OCI-LY7 (cell line): ENCODE results near the gene PPIP5K2. TPM values are rescaled to one million over a fixed set of nuclear protein-coding genes. Genes with fewer than 3 reads are reported as not detected.

Experiments used
- BruUV-seq: library from RNA; stranded (reverse); fragments of 400-500 nt; replicated peaks from 2 replicates; lab custom pipeline; 2021; lab: Mats Ljungman, UMichigan
- CTCF ChIA-PET: fragments of 300-600 bp; sonication (Branson Sonifier 250); formaldehyde crosslinking; loops from one replicate; lab custom pipeline; 2022; ENCODE audit warnings: antibody characterized with exemption; ENCODE audit not compliant: unreplicated experiment; lab: Charles Lee
- POLR2A ChIA-PET: fragments of 300-600 bp; sonication (Branson Sonifier 250); formaldehyde crosslinking; loops from one replicate; lab custom pipeline; 2022; ENCODE audit warnings: antibody characterized with exemption; lab: Charles Lee
- DNase-seq: peaks from one replicate; pipeline ENCODE4 v3.0.0-alpha.2; 2015; ENCODE audit warnings: low spot score
- H2AFZ ChIP-seq: fragments of 200-600 bp; sonication (generic), shearing (Covaris generic); 2 replicates; pipeline ENCODE4 v1.6.1; 2014; ENCODE audit warnings: mild to moderate bottlenecking, antibody characterized with exemption, low read length, moderate library complexity
- H3K27ac ChIP-seq: fragments of 200-600 bp; sonication (generic); 2 replicates; pipeline ENCODE4 v1.5.1; 2014; ENCODE audit warnings: mixed run types, low read depth, mild to moderate bottlenecking, moderate library complexity, low read length, inconsistent platforms; ENCODE audit not compliant: poor library complexity, severe bottlenecking
- H3K36me3 ChIP-seq: fragments of 200-600 bp; sonication (generic); 2 replicates; pipeline ENCODE4 v1.6.1; 2014; ENCODE audit warnings: mild to moderate bottlenecking, antibody characterized with exemption, low read length, moderate library complexity, mixed read lengths; ENCODE audit not compliant: insufficient read depth
- H3K4me1 ChIP-seq: fragments of 200-600 bp; sonication (generic); 2 replicates; pipeline ENCODE4 v1.5.1; 2014; ENCODE audit warnings: mild to moderate bottlenecking, low read length; ENCODE audit not compliant: insufficient read depth, poor library complexity, severe bottlenecking
- H3K4me2 ChIP-seq: fragments of 200-600 bp; sonication (generic); 2 replicates; pipeline ENCODE4 v1.6.1; 2014; ENCODE audit warnings: mild to moderate bottlenecking, low read length
- H3K4me3 ChIP-seq: fragments of 200-600 bp; sonication (generic); 2 replicates; pipeline ENCODE4 v1.5.1; 2014; ENCODE audit warnings: mild to moderate bottlenecking, low read depth, low read length; ENCODE audit not compliant: poor library complexity, severe bottlenecking
- H3K79me2 ChIP-seq: fragments of 200-600 bp; sonication (generic); 2 replicates; pipeline ENCODE4 v1.6.1; 2016; ENCODE audit warnings: low read depth, mild to moderate bottlenecking, low read length, moderate library complexity, mixed read lengths; ENCODE audit not compliant: insufficient read depth
- H3K9me2 ChIP-seq: fragments of 200-600 bp; sonication (generic); 2 replicates; pipeline ENCODE4 v1.6.1; 2016; ENCODE audit warnings: mild to moderate bottlenecking, low read length, mixed read lengths; ENCODE audit not compliant: insufficient read depth
- H3K9me3 ChIP-seq: fragments of 200-600 bp; sonication (generic); 2 replicates; pipeline ENCODE4 v1.6.1; 2014; ENCODE audit warnings: mild to moderate bottlenecking, mixed run types, low read length, mixed read lengths
- H4K20me1 ChIP-seq: fragments of 200-600 bp; sonication (generic); 2 replicates; pipeline ENCODE4 v1.6.1; 2014; ENCODE audit warnings: mild to moderate bottlenecking, antibody characterized with exemption, low read length, moderate library complexity, mixed read lengths; ENCODE audit not compliant: insufficient read depth
- CTCF ChIP-seq: fragments of 200-600 bp; sonication (generic); conservative IDR thresholded peaks from 2 replicates; pipeline ENCODE4 v1.5.1; 2014; ENCODE audit warnings: mild to moderate bottlenecking, antibody characterized with exemption, low read length, moderate library complexity, mixed read lengths
- EZH2phosphoT487 ChIP-seq: fragments of 200-600 bp; sonication (generic); IDR thresholded peaks from 2 replicates; pipeline ENCODE4 v1.6.1; 2018; ENCODE audit warnings: low read depth, borderline replicate concordance, mild to moderate bottlenecking, mixed run types, antibody characterized with exemption, low read length, moderate library complexity, mixed read lengths
- intact Hi-C: fragments of 100-400 bp; cut with micrococcal nuclease; formaldehyde crosslinking; loops from one replicate; pipeline ENCODE4 v1.10.0; 2022; ENCODE audit not compliant: unreplicated experiment
- total RNA-seq, 2 experiments: library from RNA; depleted of rRNA in 1 of 2; stranded (reverse); fragments of >200 nt in 1 of 2; shearing (Covaris generic) in 1 of 2; gene quantifications; 2 replicates each; pipeline ENCODE4 v1.2.3, GENCODE V29; 2014 to 2022

Gene PPIP5K2
- total RNA-seq, 2 experiments from 2014 or later: 45.5 to 80.0 TPM

DNA sequence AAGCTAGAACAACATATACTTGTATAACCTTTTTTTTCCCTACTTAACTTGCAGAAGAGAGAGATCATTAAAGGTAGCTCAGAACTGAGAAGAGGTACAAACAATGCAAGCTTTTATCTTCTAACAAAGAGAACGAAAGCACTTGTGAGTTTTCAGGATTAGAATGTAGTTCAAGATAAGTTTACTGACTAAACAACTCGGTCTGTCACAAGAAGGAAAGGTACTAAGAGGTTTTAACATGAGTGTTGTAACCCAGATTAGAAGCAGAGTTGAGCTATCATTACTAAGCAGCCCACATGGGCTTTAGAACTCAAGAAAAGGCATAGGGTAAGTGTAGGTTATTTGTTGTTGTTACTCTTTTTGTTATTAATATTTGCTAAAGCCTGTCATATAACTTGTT, 25.4 kb upstream of the PPIP5K2 start:
- H3K9me2 ChIP-seq: no peaks in the 10 kb centered on the region
- H3K4me3 ChIP-seq: no peak overlapping the region
- no TSS peak for BruUV-seq

GRCh38 chr5:103098993-103099392, 21.1 kb upstream of the PPIP5K2 start:
- CTCF ChIA-PET: no interaction called here
- POLR2A ChIA-PET: interaction anchor here (0.7 to 1.5 kb wide), 3 partner anchors 8 to 17 kb away, joined by 3 to 7 read pairs (median 3); no protein-coding TSS in a partner anchor
- Histone ChIP-seq H3K4me3 (no peak overlapping the region), H3K27ac (no peak overlapping the region), H3K9me3 (no peaks in the 10 kb centered on the region), H3K4me2 (no peak overlapping the region), H3K9me2 (no peaks in the 10 kb centered on the region), H3K4me1 (no peaks in the 10 kb centered on the region), H2AFZ (no peak overlapping the region), H4K20me1 (no peaks in the 10 kb centered on the region), H3K79me2 (no peaks in the 10 kb centered on the region), H3K36me3 (peaks cover 13% of the 10 kb centered on the region)
- TF ChIP-seq CTCF: no peak
- no peak for TF ChIP-seq EZH2phosphoT487
- intact Hi-C loops: no loop called here
- no TSS peak for BruUV-seq
- no peak for DNase-seq

More for the DNA sequence above, 25.4 kb upstream of the PPIP5K2 start:
- POLR2A ChIA-PET: interaction anchor here (0.6 to 1.8 kb wide), 3 partner anchors 11 to 125 kb away, joined by 3 to 6 read pairs (median 3); partner anchors contain the start of genes GIN1 and PPIP5K2
- no peak for TF ChIP-seq CTCF
- TF ChIP-seq EZH2phosphoT487: no peak
- H3K36me3 ChIP-seq: no peaks in the 10 kb centered on the region; the same call in 1 of the 2 replicates
- H2AFZ ChIP-seq: no peak overlapping the region
- H3K4me2 ChIP-seq: no peak overlapping the region
- DNase-seq: no peak
- no peaks in the 10 kb centered on the region for H3K9me3 ChIP-seq
- H3K4me1 ChIP-seq: no peaks in the 10 kb centered on the region
- CTCF ChIA-PET: no interaction called here
- H3K79me2 ChIP-seq: no peaks in the 10 kb centered on the region
- H3K27ac ChIP-seq: no peak overlapping the region
- intact Hi-C loops: no loop called here
- H4K20me1 ChIP-seq: no peaks in the 10 kb centered on the region

GRCh38 chr5:103101079-103101750, 18.9 kb upstream of the PPIP5K2 start:
- Histone ChIP-seq H3K9me2 (0 out of 2 replicates have a peak, but pooled peaks cover 3% of the 10 kb centered on the region), H3K4me3 (no peak overlapping the region), H3K27ac (no peak overlapping the region), H3K79me2 (no peaks in the 10 kb centered on the region), H4K20me1 (no peaks in the 10 kb centered on the region), H3K4me2 (no peak overlapping the region), H3K4me1 (no peaks in the 10 kb centered on the region), H2AFZ (no peak overlapping the region), H3K36me3 (peaks cover 19% of the 10 kb centered on the region), H3K9me3 (no peaks in the 10 kb centered on the region)
- BruUV-seq: no TSS peak
- intact Hi-C loops: no loop called here
- ChIA-PET CTCF (no interaction called here), POLR2A (interaction anchor here (0.6 to 0.8 kb wide), 3 partner anchors 8 to 233 kb away, joined by 3 to 5 read pairs (median 3); no protein-coding TSS in a partner anchor)
- no peak for DNase-seq
- TF ChIP-seq EZH2phosphoT487: no peak
- no peak for TF ChIP-seq CTCF
